Right lobe of liver (tissue), 6 donors: ENCODE results near the gene PDK3. TPM values are rescaled to one million over a fixed set of nuclear protein-coding genes. Genes with fewer than 3 reads are reported as not detected.

ENCODE experiments used
- ATAC-seq, 4 donors: fragments of 200-7000 bp; cut with Tn5 transposase; one replicate each; pipeline ENCODE4 v1.9.1; 2020; ENCODE audit warnings: mild to moderate bottlenecking in 4 of 4, moderate library complexity in 4 of 4
- DNase-seq, 3 donors: peaks; one replicate each; pipeline ENCODE4 v3.0.0-alpha.2; 2020
- H3K27ac ChIP-seq, 3 donors: fragments of 200-600 bp; one replicate each; pipeline ENCODE4 v1.8.0; 2022
- H3K27me3 ChIP-seq, 2 donors: fragments of 200-600 bp; one replicate each; pipeline ENCODE4 v1.8.0; 2022
- H3K36me3 ChIP-seq, 4 donors: fragments of 200-600 bp; sonication (generic) in 1 of 4; one replicate each; pipeline versions ENCODE4 v1.5.1 to v1.8.0; 2017 to 2022; ENCODE audit warnings: control low read depth in 1 of 4
- H3K4me1 ChIP-seq, 4 donors: fragments of 200-600 bp; sonication (generic) in 1 of 4; one replicate each; pipeline versions ENCODE4 v1.5.1 to v1.8.0; 2017 to 2022; ENCODE audit warnings: control low read depth in 1 of 4
- H3K4me3 ChIP-seq, 3 donors: fragments of 200-600 bp; one replicate each; pipeline ENCODE4 v1.8.0; 2022
- H3K9me3 ChIP-seq, 4 donors: fragments of 200-600 bp; sonication (generic) in 1 of 4; one replicate each; pipeline versions ENCODE4 v1.5.1 to v1.8.0; 2017 to 2022; ENCODE audit warnings: control low read depth in 1 of 4
- CTCF ChIP-seq, 4 donors: fragments of 200-600 bp in 3 of 4; fragments of 450-650 bp in 1 of 4; IDR thresholded peaks; one replicate each; pipeline versions ENCODE4 v1.5.1 to v1.8.0; 2016 to 2022; ENCODE audit warnings: antibody characterized with exemption in 4 of 4, mild to moderate bottlenecking in 2 of 4
- POLR2A ChIP-seq: fragments of 450-650 bp; IDR thresholded peaks from one replicate; pipeline ENCODE4 v1.6.1; 2017; ENCODE audit warnings: antibody characterized with exemption, mild to moderate bottlenecking
- WGBS: methylation state at CpG from one replicate; pipeline ENCODE4 v1.1.6; 2018; ENCODE audit warnings: low coverage, low lambda C conversion rate; ENCODE audit not compliant: insufficient coverage; ENCODE audit errors: missing lambda C conversion rate; 5-methylcytosine and 5-hydroxymethylcytosine counted together
- intact Hi-C, 2 donors: fragments of 100-400 bp; cut with DNase I; formaldehyde crosslinking; loops; one replicate each; pipeline versions ENCODE4 v1.11.2 to v1.14.1; 2022
- total RNA-seq, 6 experiments: library from RNA; depleted of rRNA in 2 of 6; stranded (reverse); fragments of >200 nt in 2 of 6; fragmentation: NEBNext Ultra II Directional in 3 of 6; extraction: Animal tissue kit (Norgen Biotek cat#: 25700) in 3 of 6; gene quantifications; one replicate each; pipeline versions ENCODE4 v1.1.0 to v1.2.4, GENCODE V29; 2016 to 2023
- donor health status: DM: no; HTN: yes; CAD: no.
- donor health status: DM: no; HTN: no; CAD: no.
- donor health status: DM: no; HTN: no; CAD: no.
- donor health status: DM: no; HTN: yes; CAD: no.
- donor health status: DM: no; HTN: yes; CAD: no.

The PDK3 gene
- total RNA-seq, 6 experiments from 2014 or later, result 8.6 to 17.5 (median 11.3) TPM

DNA sequence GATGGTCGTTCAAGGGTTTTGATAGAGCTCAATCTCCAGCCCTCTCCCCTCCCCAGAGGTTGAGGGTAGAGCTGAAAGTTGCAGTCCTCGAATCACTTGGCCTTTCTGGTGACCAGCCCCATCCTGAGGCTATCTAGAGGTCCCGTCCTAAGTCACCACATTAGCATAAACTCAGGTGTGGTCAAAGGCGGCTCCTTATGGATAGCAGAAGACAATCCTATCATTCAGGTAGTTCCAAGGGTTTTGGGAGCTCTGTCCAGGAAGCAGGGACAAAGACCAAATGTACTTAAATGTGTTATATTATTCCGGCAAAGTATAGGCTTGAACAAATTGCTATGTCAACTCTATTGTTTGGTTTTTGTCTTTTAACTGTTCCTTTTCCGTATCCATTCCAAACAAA is 30.6 kb downstream of the PDK3 start:
- Histone ChIP-seq H3K27ac (peak overlapping the region in 2 of 3 donors; percentile 56 to 76), H3K36me3 (no peaks in the 10 kb centered on the region), H3K4me1 (peaks cover 0 to 5% (median 0%) of the 10 kb centered on the region in 4 donors), H3K4me3 (no peak overlapping the region), H3K9me3 (no peaks in the 10 kb centered on the region), H3K27me3 (no peaks in the 10 kb centered on the region)
- no peak for DNase-seq
- intact Hi-C loops, result no loop called here
- 51% methylated on average over 3 of the region's 6 CpGs for WGBS
- no peak for ATAC-seq
- no peak for TF ChIP-seq POLR2A
- no peak for TF ChIP-seq CTCF (IDR thresholded peaks at IDR 0.05)

- H3K27ac ChIP-seq, result peak overlapping the region in 1 of 3 donors; percentile 27
- H3K9me3 ChIP-seq, result no peaks in the 10 kb centered on the region
- H3K4me3 ChIP-seq, result no peak overlapping the region
- WGBS, result 42% methylated on average over 5 of the region's 5 CpGs
- no peaks in the 10 kb centered on the region for H3K36me3 ChIP-seq
- H3K4me1 ChIP-seq, result peaks cover 0 to 5% (median 0%) of the 10 kb centered on the region in 4 donors
- peak; percentile 40 to 56 (median 46) for TF ChIP-seq CTCF (IDR thresholded peaks at IDR 0.05)
- no peak for TF ChIP-seq POLR2A
- H3K27me3 ChIP-seq, result no peaks in the 10 kb centered on the region
- ATAC-seq, result peak; percentile 70 to 80 (median 74)
- DNase-seq, result peak in 2 of 3 donors; percentile 28 to 54
- intact Hi-C loops, result no loop called here
Observed at GRCh38 chrX:24498181-24498580, 33.1 kb downstream of the PDK3 start.

- H3K4me1 ChIP-seq, result peaks cover 0 to 5% (median 0%) of the 10 kb centered on the region in 4 donors
- peak; percentile 47 to 67 (median 55) for ATAC-seq
- no peaks in the 10 kb centered on the region for H3K36me3 ChIP-seq
- intact Hi-C loops, result no loop called here
- H3K9me3 ChIP-seq, result no peaks in the 10 kb centered on the region
- TF ChIP-seq POLR2A (no peak), CTCF (IDR thresholded peaks at IDR 0.05) (peak; percentile 58 to 74 (median 68))
- DNase-seq, result no peak
- WGBS, result 15% methylated on average over 2 of the region's 2 CpGs
- no peaks in the 10 kb centered on the region for H3K27me3 ChIP-seq
- H3K27ac ChIP-seq, result peak overlapping the region in 2 of 3 donors; percentile 27
- no peak overlapping the region for H3K4me3 ChIP-seq
Observed at GRCh38 chrX:24498975-24499374, 33.9 kb downstream of the PDK3 start.

GRCh38 chrX:24506082-24506481 is 41.0 kb downstream of the PDK3 start:
- no peaks in the 10 kb centered on the region for H3K9me3 ChIP-seq
- TF ChIP-seq POLR2A (no peak), CTCF (IDR thresholded peaks at IDR 0.05) (no peak)
- intact Hi-C loops, result loop anchor here in 1 of 2 donors (10.0 kb wide), 1 partner anchor 111 kb away; no protein-coding TSS in a partner anchor
- H3K36me3 ChIP-seq, result no peaks in the 10 kb centered on the region
- no peak overlapping the region for H3K4me3 ChIP-seq
- H3K27ac ChIP-seq, result no peak overlapping the region
- WGBS, result 86% methylated on average over 1 of the region's 1 CpG
- H3K4me1 ChIP-seq, result no peaks in the 10 kb centered on the region
- no peaks in the 10 kb centered on the region for H3K27me3 ChIP-seq
- ATAC-seq, result no peak
- no peak for DNase-seq
